Liver (tissue), 9 donors: ENCODE data around the gene C1orf50. TPM values are rescaled to one million over a fixed set of nuclear protein-coding genes. Genes with fewer than 3 reads are reported as not detected.

ENCODE experiments used
- DNase-seq: peaks from one replicate; pipeline ENCODE4 v3.0.0-alpha.2; 2017; ENCODE audit warnings: low spot score
- H3K27ac ChIP-seq, 2 donors: one replicate each; pipeline ENCODE4 v1.7.0; 2013; ENCODE audit warnings: inconsistent platforms in 2 of 2, low read length in 2 of 2, control low read depth in 1 of 2, low read depth in 1 of 2, mild to moderate bottlenecking in 1 of 2
- H3K27me3 ChIP-seq, 4 donors: one replicate each; pipeline versions ENCODE4 v1.6.1 to v1.7.0; 2013; ENCODE audit warnings: low read length in 3 of 4, inconsistent platforms in 1 of 4, mild to moderate bottlenecking in 1 of 4, moderate library complexity in 1 of 4; ENCODE audit not compliant: control insufficient read depth in 4 of 4, insufficient read depth in 4 of 4
- H3K36me3 ChIP-seq, 4 donors: one replicate each; pipeline versions ENCODE4 v1.6.1 to v1.7.0; 2013; ENCODE audit warnings: low read length in 3 of 4, mild to moderate bottlenecking in 3 of 4, low read depth in 1 of 4, moderate library complexity in 1 of 4; ENCODE audit not compliant: control insufficient read depth in 4 of 4, insufficient read depth in 3 of 4
- H3K4me1 ChIP-seq, 4 donors: one replicate each; pipeline versions ENCODE4 v1.6.1 to v1.7.0; 2013; ENCODE audit warnings: low read length in 3 of 4, mild to moderate bottlenecking in 3 of 4, moderate library complexity in 1 of 4; ENCODE audit not compliant: control insufficient read depth in 4 of 4, insufficient read depth in 4 of 4
- H3K4me3 ChIP-seq, 3 donors: one replicate each; pipeline versions ENCODE4 v1.6.1 to v1.7.0; 2013; ENCODE audit warnings: low read length in 3 of 3, control low read depth in 1 of 3, low read depth in 1 of 3, mild to moderate bottlenecking in 1 of 3
- H3K9ac ChIP-seq, 2 donors: one replicate each; pipeline ENCODE4 v1.7.0; 2013; ENCODE audit warnings: low read length in 2 of 2, mild to moderate bottlenecking in 2 of 2, moderate library complexity in 2 of 2, control low read depth in 1 of 2, low read depth in 1 of 2
- H3K9me3 ChIP-seq, 4 donors: one replicate each; pipeline versions ENCODE4 v1.6.1 to v1.7.0; 2013; ENCODE audit warnings: low read length in 3 of 4; ENCODE audit not compliant: control insufficient read depth in 4 of 4
- EGR1 ChIP-seq, 2 donors: IDR thresholded peaks; 2 replicates each; pipeline ENCODE4 v1.6.1; 2016 to 2018; ENCODE audit warnings: antibody characterized with exemption in 2 of 2, low read depth in 2 of 2
- FOXA1 ChIP-seq: IDR thresholded peaks from 2 replicates; pipeline ENCODE4 v1.6.1; 2016; ENCODE audit warnings: antibody characterized with exemption
- FOXA2 ChIP-seq: IDR thresholded peaks from 2 replicates; pipeline ENCODE4 v1.6.1; 2016; ENCODE audit warnings: antibody characterized with exemption
- GABPA ChIP-seq, 2 donors: IDR thresholded peaks in 1 of 2; conservative IDR thresholded peaks in 1 of 2; 2 replicates each; pipeline ENCODE4 v1.6.1; 2016; ENCODE audit warnings: antibody characterized with exemption in 2 of 2, mild to moderate bottlenecking in 1 of 2, moderate library complexity in 1 of 2
- HNF4A ChIP-seq, 2 donors: conservative IDR thresholded peaks; 2 replicates each; pipeline ENCODE4 v1.6.1; 2016; ENCODE audit warnings: antibody characterized with exemption in 2 of 2, mild to moderate bottlenecking in 2 of 2
- HNF4G ChIP-seq: IDR thresholded peaks from 2 replicates; pipeline ENCODE4 v1.6.1; 2016; ENCODE audit warnings: antibody characterized with exemption
- JUND ChIP-seq, 2 donors: IDR thresholded peaks; 2 replicates each; pipeline ENCODE4 v1.6.1; 2016; ENCODE audit warnings: antibody characterized with exemption in 2 of 2
- NR2F2 ChIP-seq: IDR thresholded peaks from 2 replicates; pipeline ENCODE4 v1.6.1; 2016; ENCODE audit warnings: antibody characterized with exemption
- RAD21 ChIP-seq, 2 donors: IDR thresholded peaks; 2 replicates each; pipeline ENCODE4 v1.6.1; 2016; ENCODE audit warnings: antibody characterized with exemption in 2 of 2, mild to moderate bottlenecking in 2 of 2
- RXRA ChIP-seq, 2 donors: IDR thresholded peaks; 2 replicates each; pipeline ENCODE4 v1.6.1; 2017 to 2018; ENCODE audit warnings: antibody characterized with exemption in 2 of 2, mild to moderate bottlenecking in 1 of 2
- SP1 ChIP-seq: IDR thresholded peaks from 2 replicates; pipeline ENCODE4 v1.6.1; 2018; ENCODE audit warnings: antibody characterized with exemption, mild to moderate bottlenecking
- TAF1 ChIP-seq: conservative IDR thresholded peaks from 2 replicates; pipeline ENCODE4 v1.6.1; 2016; ENCODE audit warnings: antibody characterized with exemption, mild to moderate bottlenecking
- YY1 ChIP-seq: IDR thresholded peaks from 2 replicates; pipeline ENCODE4 v1.6.1; 2016; ENCODE audit warnings: antibody characterized with exemption, mild to moderate bottlenecking
- WGBS: extraction: QIAGEN DNeasy Blood & Tissue Kit; methylation state at CpG from one replicate; pipeline ENCODE4 v1.1.7; 2013; 5-methylcytosine and 5-hydroxymethylcytosine counted together
- polyA plus RNA-seq, 2 donors: library from polyadenylated mRNA; stranded (reverse) in 1 of 2; unstranded in 1 of 2; fragments of 200-250 nt in 1 of 2; fragments of >200 nt in 1 of 2; fragmentation: Nextera tagmentation in 1 of 2; extraction: Ambion mirVana in 1 of 2; gene quantifications; one replicate each; pipeline versions ENCODE4 v1.2.1 to v1.2.3, GENCODE V29; 2013 to 2015
- total RNA-seq, 2 donors: library from RNA; depleted of rRNA; stranded (reverse); fragments of >200 nt; gene quantifications; one replicate each; pipeline ENCODE4 v1.2.3, GENCODE V29; 2014
- TF ChIP-seq, protein P1 (sequence below): fragments of 150-350 bp; IDR thresholded peaks from 2 replicates; pipeline ENCODE4 v1.5.1; 2017; ENCODE audit warnings: improper control_type of control experiment, low read depth, low read length; ENCODE audit not compliant: missing input control
- TF ChIP-seq, protein P2 (sequence below): IDR thresholded peaks from 2 replicates; pipeline ENCODE4 v1.6.1; 2016; ENCODE audit warnings: antibody characterized with exemption
- TF ChIP-seq, protein P3 (sequence below): IDR thresholded peaks from 2 replicates; pipeline ENCODE4 v1.6.1; 2016; ENCODE audit warnings: antibody characterized with exemption
- TF ChIP-seq, protein P4 (sequence below): IDR thresholded peaks from 2 replicates; pipeline ENCODE4 v1.6.1; 2016; ENCODE audit warnings: antibody characterized with exemption, mild to moderate bottlenecking
- TF ChIP-seq, protein P5 (sequence below): IDR thresholded peaks from 2 replicates; pipeline ENCODE4 v1.6.1; 2016; ENCODE audit warnings: antibody characterized with exemption
- donor health status: healthy.
- donor health status: healthy.
- donor health status: healthy.
- donor health status: healthy.
- donor health status: healthy.

C1orf50 gene
- total and polyA plus RNA-seq, 4 donors: 2.6 to 5.8 (median 3.5) TPM

DNA sequence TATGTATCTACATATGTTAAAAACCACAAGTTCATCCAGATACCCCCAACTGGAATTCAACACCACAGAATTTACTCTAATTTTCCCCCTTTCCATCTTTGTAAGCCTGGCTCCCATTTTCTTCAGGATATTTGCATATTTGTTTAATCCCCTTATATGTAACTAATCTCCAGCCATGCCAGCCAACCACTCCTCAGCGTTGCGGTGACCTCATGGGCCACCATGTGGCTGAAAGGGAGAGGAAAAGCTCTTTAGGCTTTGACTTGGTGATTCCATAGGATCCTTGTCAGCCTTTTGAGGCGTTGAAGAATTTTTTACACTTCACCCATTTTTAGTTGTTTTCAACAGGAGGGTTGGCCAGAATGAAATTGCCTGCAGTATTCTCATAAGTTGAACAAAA lies 37.0 kb upstream of the C1orf50 start:
- DNase-seq: no peak
- Histone ChIP-seq H3K27me3 (no peaks in the 10 kb centered on the region), H3K27ac (no peak overlapping the region), H3K4me1 (no peaks in the 10 kb centered on the region), H3K4me3 (no peak overlapping the region), H3K36me3 (no peaks in the 10 kb centered on the region), H3K9ac (no peak overlapping the region), H3K9me3 (no peaks in the 10 kb centered on the region)
- WGBS: 89% methylated on average over 3 of the region's 3 CpGs
- TF ChIP-seq FOXA2: no peak
- TF ChIP-seq TAF1: no peak
- TF ChIP-seq, protein P1, sequence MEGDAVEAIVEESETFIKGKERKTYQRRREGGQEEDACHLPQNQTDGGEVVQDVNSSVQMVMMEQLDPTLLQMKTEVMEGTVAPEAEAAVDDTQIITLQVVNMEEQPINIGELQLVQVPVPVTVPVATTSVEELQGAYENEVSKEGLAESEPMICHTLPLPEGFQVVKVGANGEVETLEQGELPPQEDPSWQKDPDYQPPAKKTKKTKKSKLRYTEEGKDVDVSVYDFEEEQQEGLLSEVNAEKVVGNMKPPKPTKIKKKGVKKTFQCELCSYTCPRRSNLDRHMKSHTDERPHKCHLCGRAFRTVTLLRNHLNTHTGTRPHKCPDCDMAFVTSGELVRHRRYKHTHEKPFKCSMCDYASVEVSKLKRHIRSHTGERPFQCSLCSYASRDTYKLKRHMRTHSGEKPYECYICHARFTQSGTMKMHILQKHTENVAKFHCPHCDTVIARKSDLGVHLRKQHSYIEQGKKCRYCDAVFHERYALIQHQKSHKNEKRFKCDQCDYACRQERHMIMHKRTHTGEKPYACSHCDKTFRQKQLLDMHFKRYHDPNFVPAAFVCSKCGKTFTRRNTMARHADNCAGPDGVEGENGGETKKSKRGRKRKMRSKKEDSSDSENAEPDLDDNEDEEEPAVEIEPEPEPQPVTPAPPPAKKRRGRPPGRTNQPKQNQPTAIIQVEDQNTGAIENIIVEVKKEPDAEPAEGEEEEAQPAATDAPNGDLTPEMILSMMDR: no peak
- no peak for TF ChIP-seq NR2F2
- TF ChIP-seq, protein P2, sequence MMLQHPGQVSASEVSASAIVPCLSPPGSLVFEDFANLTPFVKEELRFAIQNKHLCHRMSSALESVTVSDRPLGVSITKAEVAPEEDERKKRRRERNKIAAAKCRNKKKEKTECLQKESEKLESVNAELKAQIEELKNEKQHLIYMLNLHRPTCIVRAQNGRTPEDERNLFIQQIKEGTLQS: no peak
- no peak for TF ChIP-seq RAD21 (IDR thresholded peaks at IDR 0.05)
- no peak for TF ChIP-seq RXRA (IDR thresholded peaks at IDR 0.05)
- no peak for TF ChIP-seq SP1
- TF ChIP-seq YY1: no peak
- no peak for TF ChIP-seq EGR1 (IDR thresholded peaks at IDR 0.05; ENCODE audit: low read depth in 2 of 2)
- TF ChIP-seq HNF4A (conservative IDR thresholded peaks at IDR 0.05): no peak
- TF ChIP-seq GABPA (IDR thresholded peaks at IDR 0.05 in 1 of 2, conservative IDR thresholded peaks at IDR 0.05 in 1 of 2): no peak
- TF ChIP-seq HNF4G: no peak
- no peak for TF ChIP-seq FOXA1
- TF ChIP-seq, protein P3, sequence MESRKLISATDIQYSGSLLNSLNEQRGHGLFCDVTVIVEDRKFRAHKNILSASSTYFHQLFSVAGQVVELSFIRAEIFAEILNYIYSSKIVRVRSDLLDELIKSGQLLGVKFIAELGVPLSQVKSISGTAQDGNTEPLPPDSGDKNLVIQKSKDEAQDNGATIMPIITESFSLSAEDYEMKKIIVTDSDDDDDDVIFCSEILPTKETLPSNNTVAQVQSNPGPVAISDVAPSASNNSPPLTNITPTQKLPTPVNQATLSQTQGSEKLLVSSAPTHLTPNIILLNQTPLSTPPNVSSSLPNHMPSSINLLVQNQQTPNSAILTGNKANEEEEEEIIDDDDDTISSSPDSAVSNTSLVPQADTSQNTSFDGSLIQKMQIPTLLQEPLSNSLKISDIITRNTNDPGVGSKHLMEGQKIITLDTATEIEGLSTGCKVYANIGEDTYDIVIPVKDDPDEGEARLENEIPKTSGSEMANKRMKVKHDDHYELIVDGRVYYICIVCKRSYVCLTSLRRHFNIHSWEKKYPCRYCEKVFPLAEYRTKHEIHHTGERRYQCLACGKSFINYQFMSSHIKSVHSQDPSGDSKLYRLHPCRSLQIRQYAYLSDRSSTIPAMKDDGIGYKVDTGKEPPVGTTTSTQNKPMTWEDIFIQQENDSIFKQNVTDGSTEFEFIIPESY: no peak
- TF ChIP-seq JUND (IDR thresholded peaks at IDR 0.05): no peak
- TF ChIP-seq, protein P4, sequence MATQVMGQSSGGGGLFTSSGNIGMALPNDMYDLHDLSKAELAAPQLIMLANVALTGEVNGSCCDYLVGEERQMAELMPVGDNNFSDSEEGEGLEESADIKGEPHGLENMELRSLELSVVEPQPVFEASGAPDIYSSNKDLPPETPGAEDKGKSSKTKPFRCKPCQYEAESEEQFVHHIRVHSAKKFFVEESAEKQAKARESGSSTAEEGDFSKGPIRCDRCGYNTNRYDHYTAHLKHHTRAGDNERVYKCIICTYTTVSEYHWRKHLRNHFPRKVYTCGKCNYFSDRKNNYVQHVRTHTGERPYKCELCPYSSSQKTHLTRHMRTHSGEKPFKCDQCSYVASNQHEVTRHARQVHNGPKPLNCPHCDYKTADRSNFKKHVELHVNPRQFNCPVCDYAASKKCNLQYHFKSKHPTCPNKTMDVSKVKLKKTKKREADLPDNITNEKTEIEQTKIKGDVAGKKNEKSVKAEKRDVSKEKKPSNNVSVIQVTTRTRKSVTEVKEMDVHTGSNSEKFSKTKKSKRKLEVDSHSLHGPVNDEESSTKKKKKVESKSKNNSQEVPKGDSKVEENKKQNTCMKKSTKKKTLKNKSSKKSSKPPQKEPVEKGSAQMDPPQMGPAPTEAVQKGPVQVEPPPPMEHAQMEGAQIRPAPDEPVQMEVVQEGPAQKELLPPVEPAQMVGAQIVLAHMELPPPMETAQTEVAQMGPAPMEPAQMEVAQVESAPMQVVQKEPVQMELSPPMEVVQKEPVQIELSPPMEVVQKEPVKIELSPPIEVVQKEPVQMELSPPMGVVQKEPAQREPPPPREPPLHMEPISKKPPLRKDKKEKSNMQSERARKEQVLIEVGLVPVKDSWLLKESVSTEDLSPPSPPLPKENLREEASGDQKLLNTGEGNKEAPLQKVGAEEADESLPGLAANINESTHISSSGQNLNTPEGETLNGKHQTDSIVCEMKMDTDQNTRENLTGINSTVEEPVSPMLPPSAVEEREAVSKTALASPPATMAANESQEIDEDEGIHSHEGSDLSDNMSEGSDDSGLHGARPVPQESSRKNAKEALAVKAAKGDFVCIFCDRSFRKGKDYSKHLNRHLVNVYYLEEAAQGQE: no peak
- TF ChIP-seq, protein P5, sequence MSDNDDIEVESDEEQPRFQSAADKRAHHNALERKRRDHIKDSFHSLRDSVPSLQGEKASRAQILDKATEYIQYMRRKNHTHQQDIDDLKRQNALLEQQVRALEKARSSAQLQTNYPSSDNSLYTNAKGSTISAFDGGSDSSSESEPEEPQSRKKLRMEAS: no peak
